Astrocyte of the spinal cord (primary cell): ENCODE measurements around the gene CACNA1C.

ENCODE experiments used
- DNase-seq: peaks from one replicate; pipeline ENCODE4 v3.0.0; 2011; ENCODE audit warnings: low read depth, low spot score
- H3K4me3 ChIP-seq: 2 replicates; pipeline ENCODE4 v1.5.1; 2011; ENCODE audit warnings: low read depth, mild to moderate bottlenecking, low read length, moderate library complexity
- CTCF ChIP-seq: IDR thresholded peaks from 2 replicates; pipeline ENCODE4 v1.5.1; 2012; ENCODE audit warnings: low read depth, mild to moderate bottlenecking, low read length, inconsistent platforms
- in situ Hi-C: cut with HindIII; loops from 2 replicates; pipeline ENCODE4 v1.10.0; 2017; ENCODE audit warnings: low sequenced_read_pairs

The CACNA1C gene

GRCh38 chr12:2136901-2137300 lies 84.1 kb downstream of the CACNA1C start:
- no peak for DNase-seq
- H3K4me3 ChIP-seq: no peak overlapping the region
- in situ Hi-C loops: no loop called here
- no peak for TF ChIP-seq CTCF

- no peak for DNase-seq
- H3K4me3 ChIP-seq: no peak overlapping the region
- in situ Hi-C loops: no loop called here
- TF ChIP-seq CTCF: no peak
Observed at GRCh38 chr12:2137711-2138110, 84.9 kb downstream of the CACNA1C start.

- DNase-seq: no peak
- TF ChIP-seq CTCF: no peak
- in situ Hi-C loops: no loop called here
- no peak overlapping the region for H3K4me3 ChIP-seq
Observed at GRCh38 chr12:2138294-2138693, 85.5 kb downstream of the CACNA1C start.

GRCh38 chr12:2138871-2139308 lies 86.1 kb downstream of the CACNA1C start:
- in situ Hi-C loops: no loop called here
- no peak for TF ChIP-seq CTCF
- DNase-seq: peak; percentile 42
- H3K4me3 ChIP-seq: no peak overlapping the region

GRCh38 chr12:2139651-2140050 lies 86.9 kb downstream of the CACNA1C start:
- H3K4me3 ChIP-seq: no peak overlapping the region
- in situ Hi-C loops: no loop called here
- DNase-seq: no peak
- no peak for TF ChIP-seq CTCF

- in situ Hi-C loops: no loop called here
- H3K4me3 ChIP-seq: no peak overlapping the region
- DNase-seq: no peak
- TF ChIP-seq CTCF: no peak
Observed at GRCh38 chr12:2140858-2141519, 88.2 kb downstream of the CACNA1C start.

GRCh38 chr12:2142068-2142467 lies 89.3 kb downstream of the CACNA1C start:
- TF ChIP-seq CTCF: no peak
- in situ Hi-C loops: no loop called here
- no peak for DNase-seq
- H3K4me3 ChIP-seq: no peak overlapping the region
